ENCODE results near the gene ILK.

The ILK gene

GRCh38 chr11:6583584-6583983, 20.0 kb upstream of the ILK start:
- Histone ChIP-seq H3K36me3 (peaks cover 52 to 88% (median 75%) of the 10 kb centered on the region in 11 experiments), H4K20me1 (peaks cover 0 to 27% (median 0%) of the 10 kb centered on the region in 11 experiments; a peak in 3 of 22 replicates), H3K9ac (no peak overlapping the region), H3K27ac (no peak overlapping the region), H3K27me3 (no peaks in the 10 kb centered on the region), H3K4me1 (no peaks in the 10 kb centered on the region), H3K4me2 (no peak overlapping the region), H3K9me3 (replicated peaks in 1 of 11) (peaks cover 43 to 61% (median 55%) of the 10 kb centered on the region in 11 experiments), H3K4me3 (no peak overlapping the region)
- TF ChIP-seq Cebpa-rat (IDR thresholded peaks at IDR 0.05): no peak

DNA sequence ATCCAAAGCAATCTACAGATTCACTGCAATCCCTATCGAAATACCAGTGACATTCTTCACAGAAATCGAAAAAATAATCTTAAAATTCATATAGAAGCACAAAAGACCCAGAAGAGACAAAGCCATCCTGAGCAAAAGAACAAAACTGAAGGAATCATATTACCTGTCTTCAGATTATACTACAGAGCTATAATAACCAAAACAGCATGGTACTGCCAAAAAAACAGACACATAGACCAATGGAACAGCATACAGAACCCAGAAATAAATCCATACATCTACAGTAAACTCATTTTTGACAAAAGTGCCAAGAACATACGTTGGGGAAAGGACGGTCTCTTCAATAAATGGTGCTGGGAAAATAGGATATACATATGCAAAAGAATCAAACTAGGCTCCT, 19.0 kb upstream of the ILK start:
- H4K20me1 ChIP-seq: peaks cover 0 to 27% (median 0%) of the 10 kb centered on the region in 11 experiments; a peak in 3 of 22 replicates
- TF ChIP-seq Cebpa-rat (IDR thresholded peaks at IDR 0.05): no peak

GRCh38 chr11:6586434-6587359, 16.9 kb upstream of the ILK start:
- Histone ChIP-seq H3K9ac (no peak overlapping the region), H3K4me2 (no peak overlapping the region), H3K27me3 (no peaks in the 10 kb centered on the region), H3K9me3 (replicated peaks in 1 of 11) (peaks cover 43 to 58% (median 51%) of the 10 kb centered on the region in 11 experiments), H3K27ac (no peak overlapping the region), H4K20me1 (peaks cover 0 to 20% (median 0%) of the 10 kb centered on the region in 11 experiments; a peak in 3 of 22 replicates), H3K36me3 (peaks cover 46 to 94% (median 66%) of the 10 kb centered on the region in 11 experiments), H3K4me1 (no peaks in the 10 kb centered on the region), H3K4me3 (no peak overlapping the region)
- TF ChIP-seq Cebpa-rat (IDR thresholded peaks at IDR 0.05): no peak

More for the DNA sequence above, 19.0 kb upstream of the ILK start:
- Histone ChIP-seq H3K9me3 (replicated peaks in 1 of 11) (peaks cover 43 to 61% (median 55%) of the 10 kb centered on the region in 11 experiments), H3K4me2 (no peak overlapping the region), H3K27me3 (no peaks in the 10 kb centered on the region), H3K36me3 (peaks cover 52 to 95% (median 74%) of the 10 kb centered on the region in 11 experiments), H3K4me1 (no peaks in the 10 kb centered on the region), H3K27ac (no peak overlapping the region), H3K9ac (no peak overlapping the region), H3K4me3 (no peak overlapping the region)

DNA sequence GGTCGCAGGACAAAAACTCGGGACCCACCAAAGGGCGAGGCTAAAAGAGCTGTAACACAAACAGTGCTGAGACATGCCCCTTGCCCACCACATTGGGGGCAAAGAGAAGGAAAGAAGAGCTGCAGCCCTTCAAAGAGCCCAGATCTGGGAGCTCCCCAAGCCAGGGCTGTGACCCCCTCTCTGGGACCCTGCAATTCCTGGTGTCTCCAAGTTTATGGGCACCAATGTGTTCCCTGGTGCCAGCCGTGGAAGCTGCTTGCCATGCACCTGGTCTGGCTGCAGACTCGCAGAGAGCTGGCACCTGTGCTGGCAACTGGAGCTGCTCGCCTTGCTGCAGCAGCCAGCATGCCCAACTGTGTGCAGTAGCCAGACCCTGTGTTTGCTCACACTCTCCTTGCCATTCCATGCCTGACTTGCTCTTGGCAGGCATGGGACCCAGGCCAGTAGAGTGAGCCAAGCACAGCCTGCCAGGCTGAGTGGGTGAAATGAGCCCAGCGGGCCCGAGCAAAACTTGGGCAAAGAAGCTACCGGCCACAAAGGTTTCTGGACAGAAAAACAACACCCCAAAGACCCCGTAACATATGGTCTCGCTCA, 16.1 kb upstream of the ILK start:
- peaks cover 38 to 50% (median 46%) of the 10 kb centered on the region in 11 experiments for H3K9me3 ChIP-seq (replicated peaks in 1 of 11)
- TF ChIP-seq Cebpa-rat (IDR thresholded peaks at IDR 0.05): no peak
- H4K20me1 ChIP-seq: peaks cover 0 to 27% (median 0%) of the 10 kb centered on the region in 11 experiments; a peak in 4 of 22 replicates
- no peak overlapping the region for H3K9ac ChIP-seq
- H3K4me2 ChIP-seq: no peak overlapping the region
- no peaks in the 10 kb centered on the region for H3K4me1 ChIP-seq
- H3K36me3 ChIP-seq: peaks cover 54 to 94% (median 66%) of the 10 kb centered on the region in 11 experiments
- no peak overlapping the region for H3K4me3 ChIP-seq
- no peak overlapping the region for H3K27ac ChIP-seq
- no peaks in the 10 kb centered on the region for H3K27me3 ChIP-seq

DNA sequence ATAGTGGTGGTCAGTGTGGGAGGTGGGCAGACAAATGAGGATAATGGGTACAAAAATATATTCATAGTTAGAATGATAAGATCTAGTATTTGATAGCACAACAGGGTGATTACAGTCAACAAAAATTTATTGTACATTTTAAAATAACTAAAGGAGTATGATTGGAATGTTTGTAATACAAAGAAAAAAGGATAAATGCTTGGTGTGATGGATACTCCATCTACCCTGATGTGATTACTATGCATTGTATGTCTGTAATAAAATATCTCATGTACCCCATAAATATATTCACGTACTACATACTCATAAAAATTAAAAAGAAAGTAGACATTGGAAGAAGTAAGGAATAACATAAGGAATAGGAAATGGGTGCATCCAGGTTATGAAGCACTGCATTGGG, 15.6 kb upstream of the ILK start:
- H3K4me1 ChIP-seq: no peaks in the 10 kb centered on the region
- peaks cover 0 to 32% (median 0%) of the 10 kb centered on the region in 11 experiments; a peak in 4 of 22 replicates for H4K20me1 ChIP-seq
- no peak overlapping the region for H3K4me3 ChIP-seq
- H3K9ac ChIP-seq: no peak overlapping the region
- H3K27ac ChIP-seq: no peak overlapping the region
- peaks cover 59 to 95% (median 71%) of the 10 kb centered on the region in 11 experiments for H3K36me3 ChIP-seq
- TF ChIP-seq Cebpa-rat (IDR thresholded peaks at IDR 0.05): no peak
- no peaks in the 10 kb centered on the region for H3K27me3 ChIP-seq
- no peak overlapping the region for H3K4me2 ChIP-seq
- H3K9me3 ChIP-seq (replicated peaks in 1 of 11): peaks cover 32 to 47% (median 41%) of the 10 kb centered on the region in 11 experiments

GRCh38 chr11:6594142-6594768, 9.3 kb upstream of the ILK start:
- Histone ChIP-seq H3K4me3 (no peak overlapping the region), H3K36me3 (peaks cover 77 to 99% (median 89%) of the 10 kb centered on the region in 11 experiments), H3K4me2 (peak overlapping the region in 7 of 11 experiments; percentile 3 to 56 (median 40); a peak in 12 of 22 replicates), H3K27ac (no peak overlapping the region), H4K20me1 (peaks cover 0 to 79% (median 46%) of the 10 kb centered on the region in 11 experiments; a peak in 17 of 22 replicates), H3K9me3 (replicated peaks in 1 of 11) (no peaks in the 10 kb centered on the region), H3K9ac (no peak overlapping the region), H3K4me1 (peaks cover 0 to 20% (median 13%) of the 10 kb centered on the region in 10 experiments; a peak in 12 of 20 replicates), H3K27me3 (no peaks in the 10 kb centered on the region)
- TF ChIP-seq Cebpa-rat (IDR thresholded peaks at IDR 0.05): no peak

DNA sequence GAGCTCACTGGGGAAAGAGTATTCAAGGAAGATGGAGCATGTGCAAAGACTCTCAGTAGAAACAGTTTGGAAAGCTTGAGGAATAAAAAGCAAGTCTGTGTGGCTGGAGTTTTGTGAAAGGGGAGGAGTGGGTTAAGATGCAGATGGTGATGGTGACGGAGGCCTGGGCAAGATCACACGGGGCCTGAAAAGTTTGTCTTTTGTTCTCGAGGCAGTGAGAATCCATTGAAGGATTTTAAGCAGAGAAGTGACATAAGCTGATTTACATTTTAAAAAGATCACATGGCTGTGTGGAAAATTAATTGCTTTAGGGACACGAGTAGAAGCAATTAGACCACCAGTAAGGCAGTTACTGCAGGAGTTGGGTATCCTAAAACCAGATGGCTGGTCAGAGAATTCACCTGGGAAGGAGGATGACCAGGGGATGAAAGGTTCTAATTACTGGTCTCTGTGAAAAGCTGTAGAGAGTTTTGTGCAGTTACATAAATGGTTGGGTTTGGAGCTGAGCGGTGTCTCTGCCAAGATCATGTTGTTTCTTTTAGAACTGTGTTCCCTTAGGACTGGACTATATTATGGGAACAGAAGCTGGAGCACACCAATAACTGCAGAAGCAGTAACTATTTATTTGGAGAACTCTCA, 7.2 kb upstream of the ILK start:
- no peak for TF ChIP-seq Cebpa-rat (IDR thresholded peaks at IDR 0.05)

DNA sequence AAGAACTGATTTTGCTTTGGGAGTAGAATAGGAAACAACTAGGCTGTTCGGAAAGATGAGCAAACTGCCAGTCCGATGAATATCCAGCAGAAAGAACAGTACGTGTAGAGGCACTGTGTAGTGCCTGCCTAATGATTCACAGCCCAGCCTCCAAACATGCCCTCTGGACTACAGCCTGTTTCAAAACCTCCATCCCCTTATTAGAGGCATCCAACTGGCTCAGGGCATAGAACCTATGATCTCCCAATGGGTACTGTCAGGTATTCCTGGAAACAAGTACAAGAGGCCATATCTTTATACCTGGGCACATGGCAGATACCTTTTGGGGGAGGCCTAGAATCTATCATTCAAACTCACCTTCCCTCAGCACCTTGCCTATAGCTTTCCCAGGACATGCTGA, 5.0 kb upstream of the ILK start:
- peaks cover 9 to 95% (median 81%) of the 10 kb centered on the region in 11 experiments; a peak in 19 of 22 replicates for H4K20me1 ChIP-seq
- H3K4me3 ChIP-seq: no peak overlapping the region
- H3K36me3 ChIP-seq: peaks cover 79 to 87% (median 84%) of the 10 kb centered on the region in 11 experiments
- H3K4me2 ChIP-seq: no peak overlapping the region
- no peak for TF ChIP-seq Cebpa-rat (IDR thresholded peaks at IDR 0.05)
- H3K27ac ChIP-seq: no peak overlapping the region
- no peaks in the 10 kb centered on the region for H3K9me3 ChIP-seq (replicated peaks in 1 of 11)
- H3K4me1 ChIP-seq: peaks cover 15 to 36% (median 27%) of the 10 kb centered on the region in 10 experiments
- no peaks in the 10 kb centered on the region for H3K27me3 ChIP-seq
- no peak overlapping the region for H3K9ac ChIP-seq

More for the DNA sequence above, 7.2 kb upstream of the ILK start:
- Histone ChIP-seq H3K4me1 (peaks cover 4 to 26% (median 16%) of the 10 kb centered on the region in 10 experiments; a peak in 18 of 20 replicates), H3K9me3 (replicated peaks in 1 of 11) (no peaks in the 10 kb centered on the region), H3K9ac (no peak overlapping the region), H4K20me1 (peaks cover 0 to 98% (median 65%) of the 10 kb centered on the region in 11 experiments; a peak in 19 of 22 replicates), H3K27me3 (no peaks in the 10 kb centered on the region), H3K4me3 (no peak overlapping the region), H3K4me2 (no peak overlapping the region), H3K27ac (no peak overlapping the region), H3K36me3 (peaks cover 95 to 100% (median 99%) of the 10 kb centered on the region in 11 experiments)
